ENCODE measurements around the gene LCN1. TPM values are rescaled to one million over a fixed set of nuclear protein-coding genes. Genes with fewer than 3 reads are reported as not detected.
A peak's percentile ranks its signal among the peaks of the same experiment; 100 is the strongest.

The LCN1 gene
- total RNA-seq, 1 donor from 2014 or later, result not detected

DNA sequence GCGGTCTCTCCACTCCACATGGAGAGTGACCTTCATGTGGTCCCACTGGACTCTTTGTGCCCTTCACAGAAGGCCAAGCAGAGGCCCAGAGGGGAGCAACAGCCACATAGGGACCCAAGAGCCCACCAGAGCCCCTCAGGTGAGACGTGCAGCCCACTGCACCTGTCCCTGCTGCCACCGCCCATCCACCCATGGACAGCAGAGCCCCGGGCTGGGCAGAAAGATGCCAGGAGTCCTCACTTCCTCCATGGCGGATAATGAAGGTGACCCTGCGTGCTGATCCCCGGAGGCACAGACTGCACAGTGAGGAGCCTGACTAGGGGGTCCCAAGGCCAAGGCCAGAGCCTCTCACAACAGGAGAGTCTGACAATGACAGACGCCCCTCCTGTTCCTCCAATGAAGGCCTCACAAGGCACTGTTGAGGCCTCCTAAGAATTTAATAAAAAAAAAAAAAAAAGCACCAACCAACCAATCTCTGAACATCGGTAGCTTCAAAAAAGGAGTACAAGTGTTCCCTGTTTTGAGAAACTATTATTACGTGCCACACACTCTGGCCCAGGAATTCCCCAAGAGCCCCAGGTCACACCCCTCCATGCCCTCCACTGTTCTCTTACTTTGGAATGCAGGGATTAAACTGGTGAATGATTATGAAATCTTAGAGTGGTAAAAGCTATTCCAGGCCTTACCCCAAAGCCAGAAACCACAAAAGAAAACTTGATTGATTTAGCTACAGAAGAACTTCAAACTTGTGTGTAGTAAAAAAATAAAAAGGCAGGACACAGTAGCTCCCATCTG, 44.5 kb upstream of the LCN1 start:
- intact Hi-C loops (cut with DNase I), result no loop called here
- H3K9me3 ChIP-seq, result no peaks in the 10 kb centered on the region
- no peak for DNase-seq (ENCODE audit: low spot score in 2 of 2)
- H3K27me3 ChIP-seq, result no peaks in the 10 kb centered on the region
- TF ChIP-seq, protein P1, sequence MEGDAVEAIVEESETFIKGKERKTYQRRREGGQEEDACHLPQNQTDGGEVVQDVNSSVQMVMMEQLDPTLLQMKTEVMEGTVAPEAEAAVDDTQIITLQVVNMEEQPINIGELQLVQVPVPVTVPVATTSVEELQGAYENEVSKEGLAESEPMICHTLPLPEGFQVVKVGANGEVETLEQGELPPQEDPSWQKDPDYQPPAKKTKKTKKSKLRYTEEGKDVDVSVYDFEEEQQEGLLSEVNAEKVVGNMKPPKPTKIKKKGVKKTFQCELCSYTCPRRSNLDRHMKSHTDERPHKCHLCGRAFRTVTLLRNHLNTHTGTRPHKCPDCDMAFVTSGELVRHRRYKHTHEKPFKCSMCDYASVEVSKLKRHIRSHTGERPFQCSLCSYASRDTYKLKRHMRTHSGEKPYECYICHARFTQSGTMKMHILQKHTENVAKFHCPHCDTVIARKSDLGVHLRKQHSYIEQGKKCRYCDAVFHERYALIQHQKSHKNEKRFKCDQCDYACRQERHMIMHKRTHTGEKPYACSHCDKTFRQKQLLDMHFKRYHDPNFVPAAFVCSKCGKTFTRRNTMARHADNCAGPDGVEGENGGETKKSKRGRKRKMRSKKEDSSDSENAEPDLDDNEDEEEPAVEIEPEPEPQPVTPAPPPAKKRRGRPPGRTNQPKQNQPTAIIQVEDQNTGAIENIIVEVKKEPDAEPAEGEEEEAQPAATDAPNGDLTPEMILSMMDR (IDR thresholded peaks at IDR 0.05), result no peak
- H3K36me3 ChIP-seq, result no peaks in the 10 kb centered on the region
- no peak overlapping the region for H3K4me3 ChIP-seq
- H3K27ac ChIP-seq, result no peak overlapping the region
- H3K4me1 ChIP-seq, result peaks cover 0 to 9% of the 10 kb centered on the region in 2 donors

DNA sequence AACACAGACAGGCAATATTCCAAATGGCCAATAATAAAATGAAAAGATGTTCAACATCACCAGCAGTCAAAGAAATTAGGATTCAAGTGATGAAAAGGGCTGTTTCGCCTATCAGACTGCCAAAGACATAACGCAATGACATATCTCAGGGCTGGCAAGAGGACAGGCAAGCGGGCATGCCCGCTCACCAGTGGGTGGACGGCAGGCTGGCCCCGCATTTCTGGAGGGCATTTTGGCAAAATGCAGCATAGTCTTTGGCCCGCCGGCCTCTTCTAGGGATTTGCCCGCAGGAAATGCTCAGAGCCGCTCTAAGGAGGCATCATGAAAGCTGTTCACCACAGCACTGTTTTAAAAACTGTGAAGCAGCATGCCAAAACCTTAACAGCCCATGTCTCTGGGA, 43.0 kb upstream of the LCN1 start:
- Histone ChIP-seq H3K27ac (peak overlapping the region; percentile 43 to 76), H3K27me3 (no peaks in the 10 kb centered on the region)
- intact Hi-C loops (cut with DNase I), result no loop called here

DNA sequence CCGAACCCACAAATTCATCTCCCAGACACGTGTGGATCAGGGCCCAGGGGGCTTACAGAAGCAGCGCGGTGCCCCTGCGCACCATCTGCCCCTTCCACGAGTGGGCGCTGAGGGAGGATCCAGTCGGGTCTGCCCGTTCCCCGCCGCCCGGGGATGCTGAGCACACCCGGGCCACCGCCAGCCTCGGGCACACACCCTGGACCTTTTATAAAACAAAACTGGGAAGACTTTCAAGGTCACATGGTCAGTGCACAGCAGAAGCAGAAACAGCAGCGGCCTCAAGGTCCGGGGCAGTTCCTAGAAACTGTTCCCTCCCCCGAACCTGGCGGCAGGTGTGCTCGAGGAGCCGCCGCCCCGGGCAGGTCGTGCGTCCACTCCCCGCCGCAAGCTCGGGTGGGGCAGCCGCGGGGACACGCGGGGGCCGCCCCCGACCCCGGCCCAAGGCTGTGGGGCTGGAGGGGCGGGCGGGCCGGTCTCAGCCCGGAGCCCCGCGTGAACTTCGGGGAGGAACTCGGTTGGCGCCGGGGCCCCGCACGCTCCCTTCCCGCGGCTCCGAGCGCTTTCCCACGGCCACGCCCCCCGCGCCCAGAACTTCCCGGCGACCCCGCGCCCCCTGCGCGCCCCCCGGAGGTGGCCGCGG, 42.3 kb upstream of the LCN1 start:
- H3K4me3 ChIP-seq, result peak overlapping the region; percentile 84 to 97
- peak overlapping the region; percentile 34 to 76 for H3K27ac ChIP-seq
- peaks cover under 1 to 2% of the 10 kb centered on the region in 2 donors for H3K36me3 ChIP-seq
- no peaks in the 10 kb centered on the region for H3K9me3 ChIP-seq
- intact Hi-C loops (cut with DNase I), result loop anchor here (1.0 kb wide), 1 partner anchor 21 kb away; the partner anchor contains the start of gene MRPS2
- H3K4me1 ChIP-seq, result peaks cover 0 to 9% of the 10 kb centered on the region in 2 donors
- TF ChIP-seq, protein P1 (IDR thresholded peaks at IDR 0.05), result no peak
- H3K27me3 ChIP-seq, result no peaks in the 10 kb centered on the region
- DNase-seq (ENCODE audit: low spot score in 2 of 2), result peak in 1 of 2 donors; percentile 70

More for the DNA sequence above, 43.0 kb upstream of the LCN1 start:
- TF ChIP-seq, protein P1 (IDR thresholded peaks at IDR 0.05), result no peak
- H3K36me3 ChIP-seq, result no peaks in the 10 kb centered on the region
- peaks cover 0 to 9% of the 10 kb centered on the region in 2 donors for H3K4me1 ChIP-seq
- no peak for DNase-seq (ENCODE audit: low spot score in 2 of 2)
- H3K9me3 ChIP-seq, result no peaks in the 10 kb centered on the region
- peak overlapping the region in 1 of 2 donors; percentile 8 for H3K4me3 ChIP-seq

DNA sequence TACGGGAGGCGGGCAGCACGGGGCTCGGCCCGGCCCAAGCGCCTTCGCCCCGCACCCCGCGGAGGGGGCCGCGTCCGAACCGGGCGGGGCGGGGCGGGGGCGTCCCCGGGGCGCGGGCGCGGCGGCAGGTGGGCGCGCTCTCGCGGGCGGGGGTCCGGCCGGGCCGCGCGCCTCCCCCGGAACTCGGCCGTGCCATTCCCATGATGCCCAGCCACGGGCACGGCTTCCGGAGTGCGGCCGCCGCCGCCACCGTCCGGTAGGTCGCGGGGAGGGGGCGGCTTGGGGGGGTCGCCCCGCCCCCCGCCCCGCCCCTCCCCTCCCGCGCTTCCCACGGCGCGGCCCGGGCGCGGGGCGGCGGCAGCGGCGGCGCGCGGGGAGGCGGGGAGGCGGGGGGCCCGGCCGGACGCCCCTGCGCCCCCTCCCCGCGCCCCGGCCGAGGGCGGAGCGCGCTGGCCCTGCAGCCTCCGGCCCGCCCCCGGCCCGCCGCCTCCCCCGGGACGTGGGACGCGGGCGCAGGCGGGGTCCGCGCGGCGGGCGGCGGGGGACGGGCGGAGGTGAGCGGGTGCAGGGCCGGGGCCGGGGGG, 41.7 kb upstream of the LCN1 start, which contains the start of gene PPP1R26:
TSS of gene PPP1R26 (plus strand) at position 314 of the 584 bp plus-strand sequence. CDS start 4,729 bp downstream, outside the sequence.
- Histone ChIP-seq H3K4me1 (peaks cover 0 to 9% of the 10 kb centered on the region in 2 donors), H3K27me3 (no peaks in the 10 kb centered on the region), H3K27ac (peak within 1 kb of the TSS; percentile 34 to 76), H3K4me3 (peak within 1 kb of the TSS; percentile 84 to 97), H3K36me3 (peaks cover 7 to 8% of the 10 kb centered on the region in 2 donors), H3K9me3 (no peaks in the 10 kb centered on the region)
- TF ChIP-seq, protein P1 (IDR thresholded peaks at IDR 0.05), result no peak
- DNase-seq (ENCODE audit: low spot score in 2 of 2), result no peak
- intact Hi-C loops (cut with DNase I), result loop anchor here (1.0 kb wide), 1 partner anchor 21 kb away; the partner anchor contains the start of gene MRPS2

DNA sequence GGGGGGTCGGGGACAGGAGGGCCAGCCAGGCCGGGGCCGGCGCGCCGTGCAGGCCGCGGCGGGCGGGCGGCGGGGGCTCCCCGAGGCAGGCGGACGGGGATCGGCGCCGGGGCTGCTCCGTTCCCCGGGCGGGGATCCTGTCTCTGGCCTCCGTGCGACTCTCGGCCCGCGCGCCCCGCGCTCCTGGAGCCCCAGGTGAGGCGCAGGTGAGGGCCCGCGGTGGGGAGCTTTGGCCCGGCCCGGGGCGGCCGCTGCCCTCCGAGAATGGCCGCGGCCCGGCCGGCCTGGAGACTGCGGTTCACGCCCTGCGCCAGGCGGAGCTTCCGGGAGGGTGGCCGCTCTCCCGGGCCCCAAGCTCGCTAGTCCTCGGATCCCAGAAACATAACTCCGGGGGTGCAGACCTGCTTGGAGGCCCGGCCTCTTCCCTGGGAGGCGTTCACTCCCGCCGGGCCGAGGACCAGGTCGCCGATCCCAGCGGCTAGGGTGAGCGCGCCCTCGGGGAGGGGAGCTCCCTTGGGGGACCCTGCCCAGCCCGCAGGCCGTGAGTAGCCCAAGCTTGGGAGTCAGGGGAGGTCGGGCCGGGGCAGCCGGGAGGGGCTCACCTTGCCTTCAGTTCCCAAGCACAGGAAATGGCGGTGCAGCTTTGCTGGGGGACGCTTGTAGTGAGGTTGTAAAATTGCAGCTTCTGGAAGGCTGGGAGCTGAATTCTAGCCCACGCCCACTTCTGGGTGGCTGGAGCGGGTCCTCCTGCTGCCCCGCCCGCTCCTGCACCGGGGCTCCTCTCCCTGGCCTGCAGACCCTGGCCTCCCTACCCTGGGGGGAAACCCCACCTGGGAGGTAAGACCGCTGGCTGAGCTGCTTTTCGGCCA, 40.9 kb upstream of the LCN1 start:
- Histone ChIP-seq H3K4me1 (peaks cover 0 to 9% of the 10 kb centered on the region in 2 donors), H3K9me3 (no peaks in the 10 kb centered on the region), H3K4me3 (peak overlapping the region; percentile 64 to 95), H3K36me3 (peaks cover 13 to 15% of the 10 kb centered on the region in 2 donors), H3K27ac (peak overlapping the region in 1 of 2 donors; percentile 15), H3K27me3 (no peaks in the 10 kb centered on the region)
- TF ChIP-seq, protein P1 (IDR thresholded peaks at IDR 0.05), result no peak
- intact Hi-C loops (cut with DNase I), result no loop called here
- DNase-seq (ENCODE audit: low spot score in 2 of 2), result no peak

All from ascending aorta (tissue), 2 donors.